ENCODE results near the gene DKC1.
"Not testable (repeated sequence)": the region's sequence is repeated elsewhere in the genome, so short reads cannot be mapped to it uniquely, and the experiment has no call there.

DKC1 gene

DNA sequence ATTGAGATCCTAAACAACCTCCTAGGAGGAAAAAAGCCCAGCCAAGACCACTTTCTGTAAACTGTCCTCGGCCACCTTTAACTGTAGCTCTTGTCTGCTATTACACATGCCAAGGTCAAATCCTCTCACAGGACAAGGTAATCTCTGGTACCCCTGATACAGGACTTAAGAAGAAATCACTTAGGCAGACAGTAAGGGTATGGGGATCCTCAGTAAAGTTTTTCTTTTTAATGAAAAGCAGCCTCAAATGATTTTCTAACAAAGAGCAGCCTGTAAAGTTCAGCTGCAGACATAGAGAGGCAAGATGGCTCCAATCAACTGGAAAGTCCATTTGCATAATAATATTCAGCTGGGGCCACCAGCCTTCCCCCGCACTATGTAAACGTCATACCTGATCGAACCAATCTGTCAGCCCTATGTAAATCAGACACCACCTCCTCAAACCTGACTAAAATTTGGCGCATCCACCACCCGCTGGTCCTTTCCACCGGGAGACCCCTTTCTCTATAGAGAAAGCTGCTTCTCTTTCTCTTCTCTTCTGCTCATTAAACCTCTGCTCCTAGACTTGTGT lies 57.2 kb downstream of the DKC1 start:
- no peak for DNase-seq

DNA sequence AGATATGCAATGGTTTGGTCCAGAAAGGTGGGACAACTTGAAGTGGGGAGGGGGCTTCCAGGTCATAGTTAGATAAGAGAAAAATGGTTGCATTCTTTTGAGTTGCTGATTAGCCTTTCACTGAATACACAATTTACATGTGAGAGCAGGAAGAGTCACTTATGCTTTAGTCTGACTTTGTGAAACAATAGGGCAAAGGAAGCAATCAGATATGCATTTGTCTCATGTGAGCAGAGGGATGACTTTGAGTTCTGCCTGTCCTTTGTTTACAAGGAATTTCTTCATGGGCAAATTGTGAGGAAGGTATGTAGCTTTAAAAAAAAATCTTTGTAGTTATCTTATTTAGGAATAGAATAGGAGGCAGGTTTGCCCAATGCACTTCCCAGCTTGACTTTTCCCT lies 58.9 kb downstream of the DKC1 start:
- DNase-seq = no peak

DNA sequence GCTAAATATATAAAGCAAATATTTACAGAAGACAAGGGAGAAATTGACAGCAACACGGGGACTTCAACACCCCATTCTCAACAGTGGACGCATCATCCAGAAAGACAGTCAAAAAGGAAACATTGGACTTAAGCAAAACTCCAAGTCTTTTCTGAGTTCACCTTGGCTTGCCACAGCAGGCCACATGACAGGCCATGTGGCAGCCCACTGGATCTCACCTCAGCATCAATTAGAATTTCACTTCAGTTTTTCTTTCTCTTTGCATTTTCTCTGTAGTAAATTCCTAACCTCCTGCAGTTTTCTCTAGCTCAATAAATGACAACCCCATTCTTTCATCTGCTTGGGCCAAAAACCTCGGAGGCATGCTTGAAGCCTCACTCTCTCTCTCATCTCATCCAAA lies 59.4 kb downstream of the DKC1 start:
- no peak for DNase-seq

DNA sequence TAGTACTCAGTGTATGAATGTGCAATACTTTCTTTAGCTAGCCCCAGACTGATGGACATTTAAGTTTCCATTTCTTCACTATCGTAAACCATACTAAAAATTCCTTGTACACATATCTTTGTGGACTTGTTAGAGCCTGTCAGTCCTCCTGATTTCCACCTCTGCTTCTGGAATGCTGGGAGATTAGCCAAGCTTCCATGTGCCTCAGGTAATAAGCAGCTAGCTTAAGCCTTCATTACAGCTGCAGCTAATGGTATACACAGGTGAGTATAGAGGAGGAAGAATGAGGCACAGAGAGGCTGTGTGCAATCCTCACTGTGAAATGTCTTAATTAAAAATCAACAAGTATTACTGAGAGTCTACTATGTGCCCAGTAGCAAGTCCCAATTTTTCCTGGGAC lies 62.0 kb downstream of the DKC1 start:
- DNase-seq = no peak

DNA sequence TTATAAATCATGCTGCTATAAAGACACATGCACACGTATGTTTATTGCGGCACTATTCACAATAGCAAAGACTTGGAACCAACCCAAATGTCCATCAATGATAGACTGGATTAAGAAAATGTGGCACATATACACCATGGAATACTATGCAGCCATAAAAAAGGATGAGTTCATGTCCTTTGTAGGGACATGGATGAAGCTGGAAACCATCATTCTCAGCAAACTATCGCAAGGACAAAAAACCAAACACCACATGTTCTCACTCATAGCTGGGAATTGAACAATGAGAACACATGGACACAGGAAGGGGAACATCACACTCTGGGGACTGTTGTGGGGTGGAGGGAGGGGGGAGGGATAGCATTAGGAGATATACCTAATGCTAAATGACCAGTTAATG lies 62.9 kb downstream of the DKC1 start:
- not testable (repeated sequence) for DNase-seq

Measured in fibroblast of skin of abdomen (primary cell).